NCI-H526 (cell line): Measurements from ENCODE around the gene KL.

ENCODE experiments used
- DNase-seq, 2 experiments: peaks; one replicate each; lab custom pipeline; 2025; lab: John Stamatoyannopoulos, UW

KL gene

DNA sequence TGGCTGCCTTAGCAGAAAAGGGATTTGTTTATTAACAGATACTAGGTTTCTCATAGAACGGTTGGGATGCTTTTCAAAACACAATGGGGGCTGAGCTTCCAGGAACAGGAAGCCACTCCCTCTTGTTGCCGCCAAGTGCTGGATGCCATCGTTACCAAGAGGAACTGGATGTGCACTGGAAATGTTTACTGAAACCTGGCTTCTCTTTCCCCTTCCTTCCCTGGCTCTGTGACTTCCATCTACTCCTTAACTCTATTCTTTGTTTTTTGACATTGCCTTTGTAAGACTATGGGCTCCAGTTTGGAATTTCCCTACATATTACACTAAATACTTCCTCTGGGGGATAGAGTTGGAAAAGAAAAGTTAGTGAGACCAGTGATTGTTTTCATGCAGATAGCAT is 11.7 kb upstream of the KL start:
- DNase-seq: no peak

- no peak for DNase-seq
Observed at GRCh38 chr13:33006134-33006533, 10.1 kb upstream of the KL start.

DNA sequence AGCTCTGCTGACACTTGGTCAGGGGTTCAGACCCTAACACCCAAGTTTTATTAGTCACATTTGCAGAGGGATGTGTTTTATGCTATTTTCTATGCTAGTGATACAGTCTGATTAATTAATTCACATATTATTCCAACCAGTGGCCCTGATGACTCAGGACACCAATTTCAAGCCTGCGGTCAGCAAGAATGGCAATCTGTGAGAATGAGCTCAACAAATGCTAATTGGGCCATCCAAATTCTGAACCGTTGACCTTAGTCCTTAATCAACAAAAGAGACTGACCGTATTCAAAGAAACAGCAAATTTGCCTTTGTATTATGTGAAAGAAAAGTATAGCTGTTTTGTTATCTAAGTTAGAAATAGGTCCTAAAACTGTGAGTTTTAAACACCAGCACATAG is 9.6 kb upstream of the KL start:
- no peak for DNase-seq

DNA sequence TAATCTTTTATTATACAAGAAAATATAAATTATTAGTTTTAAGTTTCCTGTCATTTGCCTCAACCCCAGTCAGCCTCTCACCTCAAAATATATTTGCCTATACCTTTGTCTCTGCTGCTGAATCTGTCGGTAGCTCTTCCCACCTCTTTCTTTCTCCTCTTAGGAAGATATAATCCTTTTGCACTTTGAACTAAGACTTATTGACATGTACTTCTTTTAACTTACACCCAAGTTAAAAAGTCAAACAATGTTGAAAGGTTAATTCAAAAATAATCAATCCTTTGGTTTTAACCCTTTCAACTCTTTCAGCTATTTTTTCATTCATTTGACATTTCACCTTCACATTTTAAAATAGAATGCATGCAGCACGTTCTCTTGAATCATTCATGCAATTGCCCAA is 9.0 kb upstream of the KL start:
- DNase-seq: no peak

GRCh38 chr13:33007950-33008349 is 8.3 kb upstream of the KL start:
- no peak for DNase-seq

GRCh38 chr13:33008946-33009722 is 7.1 kb upstream of the KL start:
- no peak for DNase-seq

GRCh38 chr13:33011828-33012470 is 4.3 kb upstream of the KL start:
- no peak for DNase-seq

- DNase-seq: no peak
Observed at GRCh38 chr13:33014291-33014690, 1.9 kb upstream of the KL start.

DNA sequence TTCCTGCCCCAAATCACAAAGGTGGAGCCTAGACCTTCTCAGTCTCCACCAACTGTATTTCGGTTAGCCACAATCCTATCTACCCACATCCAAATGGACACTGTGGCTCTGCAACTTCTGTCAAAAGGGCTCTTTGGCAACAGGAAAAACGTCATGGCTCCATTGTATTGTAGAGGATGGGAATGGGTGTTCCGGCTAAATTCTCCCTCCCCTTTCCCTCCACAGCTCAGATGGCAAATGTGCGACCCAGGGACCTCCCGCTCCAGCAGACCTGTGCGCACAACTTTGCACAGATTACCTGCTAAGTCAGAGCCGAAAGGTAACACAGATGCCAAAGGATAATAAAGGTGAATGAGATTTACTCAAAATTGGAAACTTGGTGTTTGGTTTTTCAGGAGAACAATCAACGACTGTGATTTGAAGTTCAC is 968 bp upstream of the KL start:
- no peak for DNase-seq

- DNase-seq: peak in 1 of 2 experiments; percentile 69
Observed at GRCh38 chr13:33015791-33016323, 366 bp upstream of the KL start.

GRCh38 chr13:33017323-33017929 is 1.2 kb downstream of the KL start:
- DNase-seq: peak in 1 of 2 experiments; percentile 20

DNA sequence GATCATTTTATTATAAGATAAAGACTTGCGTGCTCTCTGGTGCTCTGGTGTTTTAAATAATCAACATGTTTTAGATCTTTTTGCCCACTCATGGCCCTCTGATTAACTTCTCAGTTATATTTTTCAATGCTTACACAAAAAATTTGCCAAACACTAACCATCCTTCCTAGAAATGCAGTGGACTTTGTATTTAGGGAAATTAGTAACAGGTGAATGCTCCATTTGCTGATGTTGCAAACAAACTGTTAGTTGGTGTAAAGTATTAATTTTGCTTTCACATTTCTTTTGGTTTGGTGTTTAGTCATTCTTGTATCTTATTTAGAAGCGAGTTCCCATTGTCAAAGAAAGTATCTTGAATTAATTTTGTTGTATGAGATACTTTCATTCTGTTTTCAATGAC is 2.7 kb downstream of the KL start:
- DNase-seq: no peak

DNA sequence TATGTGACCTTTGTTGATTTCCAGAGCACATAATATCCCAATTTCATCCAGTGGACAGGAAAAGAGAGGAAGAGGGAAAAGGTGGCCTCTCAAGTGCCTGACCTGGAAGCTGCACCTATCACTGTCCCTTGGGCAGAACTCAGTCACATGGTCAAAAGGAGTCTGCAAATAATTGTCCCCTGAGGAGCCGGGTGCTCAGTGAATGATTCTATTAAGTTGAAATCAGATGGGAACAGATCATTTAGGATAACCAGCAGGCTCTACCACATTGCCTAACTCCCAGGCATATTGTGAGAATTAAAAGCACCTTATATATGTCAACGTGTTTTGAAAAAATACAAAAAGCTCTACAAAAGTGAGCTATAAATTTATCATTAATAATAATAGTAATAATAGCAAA is 6.8 kb downstream of the KL start:
- DNase-seq: no peak

- DNase-seq: no peak
Observed at GRCh38 chr13:33025220-33025744, 9.1 kb downstream of the KL start.

GRCh38 chr13:33026489-33027152 is 10.4 kb downstream of the KL start:
- no peak for DNase-seq

GRCh38 chr13:33028620-33029019 is 12.4 kb downstream of the KL start:
- no peak for DNase-seq

GRCh38 chr13:33031277-33031676 is 15.1 kb downstream of the KL start:
- no peak for DNase-seq

- no peak for DNase-seq
Observed at GRCh38 chr13:33032037-33032625, 15.9 kb downstream of the KL start.

- DNase-seq: no peak
Observed at GRCh38 chr13:33033051-33033812, 17.0 kb downstream of the KL start.

DNA sequence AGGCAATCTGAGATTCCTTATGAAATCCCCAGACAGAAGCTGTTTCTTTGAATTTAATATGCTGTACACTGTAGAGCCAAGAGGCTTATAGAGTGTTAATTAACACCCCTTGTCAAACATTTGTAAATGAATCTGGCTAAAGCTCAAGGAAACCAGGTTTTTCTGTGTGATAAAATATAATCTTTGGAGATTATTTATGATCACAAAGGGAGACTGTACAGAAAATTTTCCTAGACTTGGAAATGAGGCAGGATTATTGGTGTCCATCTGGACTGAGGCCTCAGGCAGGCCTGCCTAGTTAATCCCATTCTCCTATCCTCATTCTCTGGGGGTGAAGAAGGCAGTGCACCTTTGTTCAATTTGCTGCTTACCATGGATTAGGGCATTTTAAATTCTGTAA is 17.8 kb downstream of the KL start:
- DNase-seq: no peak

GRCh38 chr13:33034882-33035520 is 18.8 kb downstream of the KL start:
- DNase-seq: no peak
